GM21619 (cell line): ENCODE data around the gene YIPF4.
A peak's percentile ranks its signal among the peaks of the same experiment; 100 is the strongest.
"Not testable (repeated sequence)": the region's sequence is repeated elsewhere in the genome, so short reads cannot be mapped to it uniquely, and the experiment has no call there.

Experiments
- ATAC-seq: cut with Tn5 transposase; IDR thresholded peaks from one replicate; pipeline ENCODE4 v1.9.1; 2021; ENCODE audit not compliant: unreplicated experiment

The YIPF4 gene

GRCh38 chr2:32277674-32278477 lies at the start of gene YIPF4:
Gene YIPF4, plus strand, starts transcription at chr2:32277904. Its CDS starts 252 bp downstream, at chr2:32278156.
- ATAC-seq: peak; percentile 99

- ATAC-seq: no peak
These were observed 49.5 kb upstream of the YIPF4 start for GRCh38 chr2:32228181-32228580.

- no peak for ATAC-seq
These were observed 48.1 kb upstream of the YIPF4 start for GRCh38 chr2:32229635-32230034.

GRCh38 chr2:32231959-32232358 lies 45.7 kb upstream of the YIPF4 start:
- no peak for ATAC-seq

GRCh38 chr2:32235315-32235714 lies 42.4 kb upstream of the YIPF4 start:
- ATAC-seq: no peak

GRCh38 chr2:32237488-32237887 lies 40.2 kb upstream of the YIPF4 start:
- ATAC-seq: no peak

GRCh38 chr2:32237996-32238395 lies 39.7 kb upstream of the YIPF4 start:
- no peak for ATAC-seq

- ATAC-seq: no peak
These were observed 35.4 kb upstream of the YIPF4 start for GRCh38 chr2:32242331-32242730.

- ATAC-seq: no peak
These were observed 30.8 kb upstream of the YIPF4 start for GRCh38 chr2:32246911-32247310.

- no peak for ATAC-seq
These were observed 29.4 kb upstream of the YIPF4 start for GRCh38 chr2:32248299-32248698.

GRCh38 chr2:32249731-32250236 lies 27.9 kb upstream of the YIPF4 start:
- ATAC-seq: no peak

- no peak for ATAC-seq
These were observed 27.4 kb upstream of the YIPF4 start for GRCh38 chr2:32250290-32250689.

- no peak for ATAC-seq
These were observed 19.5 kb upstream of the YIPF4 start for GRCh38 chr2:32258242-32258641.

GRCh38 chr2:32260376-32260775 lies 17.3 kb upstream of the YIPF4 start:
- no peak for ATAC-seq

- ATAC-seq: no peak
These were observed 15.6 kb upstream of the YIPF4 start for GRCh38 chr2:32262105-32262504.

- peak; percentile 93 for ATAC-seq
These were observed 13.1 kb upstream of the YIPF4 start, which contains the start of gene NLRC4 for GRCh38 chr2:32264422-32265105. Gene NLRC4, minus strand, starts transcription at chr2:32264886. Its CDS starts 8,111 bp downstream, at chr2:32256775.

GRCh38 chr2:32271063-32271462 lies 6.6 kb upstream of the YIPF4 start:
- ATAC-seq: no peak

GRCh38 chr2:32272279-32272678 lies 5.4 kb upstream of the YIPF4 start:
- no peak for ATAC-seq

GRCh38 chr2:32274289-32274688 lies 3.4 kb upstream of the YIPF4 start:
- no peak for ATAC-seq

- not testable (repeated sequence) for ATAC-seq
These were observed 1.9 kb upstream of the YIPF4 start for GRCh38 chr2:32275790-32276189.

GRCh38 chr2:32277363-32277673 lies 386 bp upstream of the YIPF4 start:
- peak; percentile 4 for ATAC-seq

GRCh38 chr2:32278478-32278853 lies 762 bp downstream of the YIPF4 start:
- ATAC-seq: no peak
